Suprapubic skin (tissue), 4 donors: ENCODE results near the gene ADAD2. TPM values are rescaled to one million over a fixed set of nuclear protein-coding genes. Genes with fewer than 3 reads are reported as not detected.
"Not testable (repeated sequence)": the region's sequence is repeated elsewhere in the genome, so short reads cannot be mapped to it uniquely, and the experiment has no call there.

Source experiments
- DNase-seq, 2 donors: peaks; one replicate each; pipeline ENCODE4 v3.0.0-alpha.2; 2019; ENCODE audit warnings: low spot score in 2 of 2
- H3K27ac ChIP-seq: fragments of 200-600 bp; sonication (generic); one replicate; pipeline ENCODE4 v1.5.1; 2019
- H3K27me3 ChIP-seq: fragments of 200-600 bp; sonication (generic); one replicate; pipeline ENCODE4 v1.5.1; 2019
- H3K36me3 ChIP-seq: fragments of 200-600 bp; sonication (generic); one replicate; pipeline ENCODE4 v1.5.1; 2019
- H3K4me1 ChIP-seq: fragments of 200-600 bp; sonication (generic); one replicate; pipeline ENCODE4 v1.5.1; 2019
- H3K4me3 ChIP-seq: fragments of 200-600 bp; sonication (generic); one replicate; pipeline ENCODE4 v1.5.1; 2019; ENCODE audit warnings: mild to moderate bottlenecking
- H3K9me3 ChIP-seq: fragments of 200-600 bp; sonication (generic); one replicate; pipeline ENCODE4 v1.5.1; 2019
- CTCF ChIP-seq, 2 donors: fragments of 200-600 bp in 1 of 2; fragments of 450-650 bp in 1 of 2; sonication (generic) in 1 of 2; IDR thresholded peaks; one replicate each; pipeline ENCODE4 v1.5.1; 2016 to 2019; ENCODE audit warnings: antibody characterized with exemption in 2 of 2, mild to moderate bottlenecking in 1 of 2, moderate library complexity in 1 of 2
- EP300 ChIP-seq: sonication (generic); formaldehyde crosslinking; IDR thresholded peaks from one replicate; pipeline ENCODE4 v1.6.1; 2017; ENCODE audit warnings: antibody characterized with exemption
- POLR2A ChIP-seq, 2 donors: fragments of 450-650 bp; IDR thresholded peaks; one replicate each; pipeline ENCODE4 v1.6.1; 2017; ENCODE audit warnings: antibody characterized with exemption in 2 of 2, mild to moderate bottlenecking in 2 of 2, moderate library complexity in 2 of 2
- POLR2AphosphoS5 ChIP-seq, 3 donors: sonication (generic); formaldehyde crosslinking; IDR thresholded peaks; one replicate each; pipeline ENCODE4 v1.6.1; 2017; ENCODE audit warnings: antibody characterized with exemption in 3 of 3
- WGBS: methylation state at CpG from one replicate; pipeline ENCODE4 v1.1.5; 2018; 5-methylcytosine and 5-hydroxymethylcytosine counted together
- total RNA-seq, 4 donors: library from RNA; depleted of rRNA; stranded (reverse); fragments of >200 nt; gene quantifications; one replicate each; pipeline ENCODE4 v1.1.0, GENCODE V29; 2016

ADAD2 gene
- total RNA-seq, 4 donors from 2014 or later, result 1.9 to 2.6 (median 2.4) TPM; not detected in 1

- TF ChIP-seq POLR2AphosphoS5 (IDR thresholded peaks at IDR 0.05) (no peak), CTCF (IDR thresholded peaks at IDR 0.05) (no peak), EP300 (no peak), POLR2A (IDR thresholded peaks at IDR 0.05) (no peak)
- no peaks in the 10 kb centered on the region for H3K36me3 ChIP-seq
- H3K27ac ChIP-seq, result peak overlapping the region; percentile 80
- H3K27me3 ChIP-seq, result no peaks in the 10 kb centered on the region
- 64% methylated on average over 13 of the region's 16 CpGs for WGBS
- peak overlapping the region; percentile 43 for H3K4me3 ChIP-seq
- peaks cover 42% of the 10 kb centered on the region for H3K4me1 ChIP-seq
- H3K9me3 ChIP-seq, result no peaks in the 10 kb centered on the region
- no peak for DNase-seq
Measured at GRCh38 chr16:84196727-84197394, 5.9 kb downstream of the ADAD2 start.

DNA sequence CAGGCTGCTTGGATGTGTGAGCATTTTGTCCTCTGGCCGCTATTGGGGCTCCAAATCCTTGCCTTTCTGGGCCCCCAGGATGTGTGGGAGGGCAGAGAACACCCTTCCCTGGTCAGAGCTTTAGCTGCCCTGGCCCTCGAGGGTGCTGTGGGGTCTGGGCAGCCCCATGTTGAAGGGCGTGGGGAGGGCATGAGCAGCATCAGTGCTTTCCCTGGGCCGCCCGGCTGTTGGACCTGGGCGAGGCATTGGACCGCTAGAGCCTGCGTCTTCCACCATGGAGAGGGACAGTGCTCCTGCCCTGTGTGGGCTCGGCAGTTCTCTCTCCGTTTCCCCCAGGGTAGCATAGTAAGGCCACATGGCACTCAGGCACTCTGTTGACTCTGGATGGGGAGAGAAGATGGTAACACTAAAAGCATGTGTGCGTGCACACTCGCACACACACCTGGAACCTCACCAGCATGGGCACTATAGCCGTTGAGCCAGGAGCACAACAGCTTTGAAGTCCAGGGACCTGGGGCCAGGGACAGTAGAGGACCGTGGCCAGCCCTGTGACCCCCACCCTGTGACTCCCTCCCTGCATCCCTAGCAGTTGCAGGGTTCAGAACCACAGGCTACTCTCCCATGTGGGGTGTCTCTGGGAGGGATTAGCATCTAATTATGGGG lies 6.6 kb downstream of the ADAD2 start:
- peaks cover 42% of the 10 kb centered on the region for H3K4me1 ChIP-seq
- 87% methylated on average over 12 of the region's 14 CpGs for WGBS
- H3K4me3 ChIP-seq, result no peak overlapping the region
- TF ChIP-seq POLR2AphosphoS5 (IDR thresholded peaks at IDR 0.05) (no peak), CTCF (IDR thresholded peaks at IDR 0.05) (no peak), EP300 (no peak), POLR2A (IDR thresholded peaks at IDR 0.05) (no peak)
- H3K36me3 ChIP-seq, result no peaks in the 10 kb centered on the region
- peak overlapping the region; percentile 69 for H3K27ac ChIP-seq
- no peaks in the 10 kb centered on the region for H3K9me3 ChIP-seq
- DNase-seq, result no peak
- H3K27me3 ChIP-seq, result no peaks in the 10 kb centered on the region

DNA sequence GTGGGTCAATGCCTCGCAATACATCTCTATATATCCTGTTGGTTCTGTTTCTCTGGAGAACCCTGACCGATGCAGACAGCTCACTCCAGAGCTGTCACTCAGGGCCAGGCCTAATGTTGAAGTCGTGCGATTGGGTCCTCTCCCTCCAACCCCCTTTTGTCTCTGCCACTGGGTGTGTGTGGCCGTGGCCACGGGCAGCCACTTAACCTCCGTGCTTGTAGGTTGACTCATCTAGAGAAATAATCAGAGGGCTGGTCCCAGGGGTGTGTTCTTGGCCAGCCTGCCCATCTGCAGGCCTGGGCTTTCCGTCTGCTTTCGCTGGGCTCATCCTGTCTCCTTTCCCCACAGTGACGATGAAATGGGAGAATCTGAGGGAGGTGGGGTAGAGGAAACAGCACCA lies 7.4 kb downstream of the ADAD2 start:
- DNase-seq, result no peak
- Histone ChIP-seq H3K27ac (no peak overlapping the region), H3K27me3 (no peaks in the 10 kb centered on the region), H3K9me3 (no peaks in the 10 kb centered on the region), H3K36me3 (no peaks in the 10 kb centered on the region), H3K4me1 (peaks cover 42% of the 10 kb centered on the region), H3K4me3 (no peak overlapping the region)
- WGBS, result 38% methylated on average over 10 of the region's 10 CpGs
- TF ChIP-seq EP300, result no peak
- TF ChIP-seq POLR2A (IDR thresholded peaks at IDR 0.05), result no peak
- TF ChIP-seq POLR2AphosphoS5 (IDR thresholded peaks at IDR 0.05), result no peak
- no peak for TF ChIP-seq CTCF (IDR thresholded peaks at IDR 0.05)

DNA sequence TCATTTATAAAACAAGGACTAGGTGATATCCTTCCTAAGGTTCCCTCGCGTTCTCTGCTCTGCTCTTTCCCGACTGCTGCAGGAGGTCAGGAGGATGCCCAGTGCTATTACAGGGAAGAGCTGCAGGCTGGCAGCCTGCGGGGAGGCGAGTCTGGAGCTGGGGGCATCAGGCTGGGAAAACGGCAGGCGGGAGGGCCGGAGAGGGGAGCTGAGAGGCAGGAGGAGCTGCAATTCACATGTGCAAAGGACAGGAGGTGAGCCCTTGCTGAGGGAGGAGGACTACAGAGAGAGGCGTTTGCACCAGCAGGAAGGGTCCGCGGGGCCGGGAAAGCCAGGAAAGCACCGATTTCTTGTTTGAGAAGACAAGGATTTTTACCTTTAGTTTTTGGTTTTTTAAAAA lies 8.1 kb downstream of the ADAD2 start:
- Histone ChIP-seq H3K27me3 (no peaks in the 10 kb centered on the region), H3K36me3 (no peaks in the 10 kb centered on the region), H3K9me3 (no peaks in the 10 kb centered on the region), H3K4me3 (no peak overlapping the region), H3K27ac (no peak overlapping the region), H3K4me1 (peaks cover 42% of the 10 kb centered on the region)
- WGBS, result 71% methylated on average over 13 of the region's 13 CpGs
- no peak for TF ChIP-seq EP300
- no peak for TF ChIP-seq CTCF (IDR thresholded peaks at IDR 0.05)
- no peak for TF ChIP-seq POLR2AphosphoS5 (IDR thresholded peaks at IDR 0.05)
- TF ChIP-seq POLR2A (IDR thresholded peaks at IDR 0.05), result no peak
- DNase-seq, result no peak

GRCh38 chr16:84199861-84200260 lies 8.9 kb downstream of the ADAD2 start:
- no peaks in the 10 kb centered on the region for H3K27me3 ChIP-seq
- no peaks in the 10 kb centered on the region for H3K9me3 ChIP-seq
- no peaks in the 10 kb centered on the region for H3K36me3 ChIP-seq
- H3K4me3 ChIP-seq, result no peak overlapping the region
- H3K4me1 ChIP-seq, result peaks cover 36% of the 10 kb centered on the region
- peak; percentile 55 for TF ChIP-seq EP300
- no peak for TF ChIP-seq POLR2A (IDR thresholded peaks at IDR 0.05)
- TF ChIP-seq POLR2AphosphoS5 (IDR thresholded peaks at IDR 0.05), result peak in 1 of 3 donors; percentile 39
- TF ChIP-seq CTCF (IDR thresholded peaks at IDR 0.05), result no peak
- 55% methylated on average over 8 of the region's 10 CpGs for WGBS
- no peak for DNase-seq
- no peak overlapping the region for H3K27ac ChIP-seq

GRCh38 chr16:84204551-84204950 lies 13.6 kb downstream of the ADAD2 start:
- not testable (repeated sequence) for H3K4me1 ChIP-seq, DNase-seq, H3K9me3 ChIP-seq, H3K27me3 ChIP-seq, H3K36me3 ChIP-seq, H3K27ac ChIP-seq, H3K4me3 ChIP-seq
- WGBS, result no CpG with 5 or more reads among the region's 26 CpGs

DNA sequence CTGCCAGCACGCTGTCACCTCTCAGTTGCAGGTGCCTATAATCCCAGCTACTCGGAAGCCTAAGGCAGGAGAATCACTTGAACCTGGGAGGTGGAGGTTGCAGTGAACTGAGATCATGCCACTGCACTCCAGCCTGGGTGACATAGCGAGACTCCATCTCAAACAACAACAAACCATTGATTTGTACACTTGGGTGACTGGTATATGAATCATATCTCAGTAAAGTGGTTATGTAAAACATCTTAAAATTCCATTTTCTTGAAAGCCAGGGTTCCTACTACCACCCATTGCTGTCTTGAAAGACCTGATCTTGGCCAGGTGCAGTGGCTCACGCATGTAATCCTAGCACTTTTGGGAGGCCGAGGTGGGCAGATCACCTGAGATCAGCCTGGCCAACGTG lies 14.2 kb downstream of the ADAD2 start:
- not testable (repeated sequence) for H3K9me3 ChIP-seq, H3K36me3 ChIP-seq, H3K27me3 ChIP-seq, H3K4me1 ChIP-seq, H3K4me3 ChIP-seq, H3K27ac ChIP-seq, DNase-seq
- 92% methylated on average over 6 of the region's 6 CpGs for WGBS
